HG02943 (cell line): ENCODE measurements around the gene TMIGD2.
"Not testable (repeated sequence)": the region's sequence is repeated elsewhere in the genome, so short reads cannot be mapped to it uniquely, and the experiment has no call there.

Source experiments
- ATAC-seq: cut with Tn5 transposase; IDR thresholded peaks from one replicate; pipeline ENCODE4 v1.9.1; 2021; ENCODE audit warnings: mild to moderate bottlenecking, low read depth, moderate library complexity; ENCODE audit not compliant: unreplicated experiment

Gene TMIGD2

DNA sequence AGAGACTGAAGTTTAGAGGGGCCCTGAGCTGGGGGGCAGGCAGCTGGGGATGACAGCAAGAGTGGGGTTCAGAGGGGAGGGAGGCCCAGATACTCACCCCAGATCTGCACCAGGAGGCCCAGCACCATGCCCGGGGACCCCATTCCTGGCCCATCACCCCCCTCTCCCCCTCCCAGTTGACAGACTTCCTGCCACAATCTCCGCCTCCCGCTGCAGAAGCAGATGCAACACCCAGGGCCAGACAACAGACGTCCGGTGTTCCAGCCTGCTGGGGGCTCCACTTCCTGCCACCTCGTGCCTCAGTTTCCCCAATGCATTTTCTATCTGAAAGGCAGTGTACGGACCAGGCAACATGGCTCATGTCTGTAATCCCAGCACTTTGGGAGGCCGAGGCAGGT lies at the start of gene TMIGD2:
Gene TMIGD2 (minus strand): TSS at position 147 of the 398 bp plus-strand sequence. CDS start 4 bp downstream, at position 143.
- ATAC-seq, result no peak

- no peak for ATAC-seq
These were observed 48.5 kb upstream of the TMIGD2 start for GRCh38 chr19:4350726-4351125.

GRCh38 chr19:4350111-4350510 lies 47.9 kb upstream of the TMIGD2 start:
- ATAC-seq, result no peak

DNA sequence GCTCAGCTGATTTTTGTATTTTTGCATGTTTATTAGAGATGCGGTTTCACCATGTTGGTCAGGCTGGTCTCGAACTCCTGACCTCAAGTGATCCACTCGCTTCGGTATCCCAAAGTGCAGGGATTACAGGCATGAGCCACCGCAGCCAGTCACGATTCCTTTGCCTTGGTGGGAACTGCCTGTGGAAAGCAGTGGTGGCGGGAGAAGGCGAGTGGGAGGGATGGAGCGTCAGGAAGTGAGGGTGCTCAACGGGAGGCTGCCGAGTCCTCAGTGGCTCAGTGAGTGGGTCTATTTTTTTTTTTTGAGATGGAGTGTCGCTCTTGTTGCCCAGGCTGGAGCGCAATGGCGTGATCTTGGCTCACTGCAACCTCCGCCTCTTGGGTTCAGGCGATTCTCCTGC lies 47.0 kb upstream of the TMIGD2 start:
- ATAC-seq, result not testable (repeated sequence)

GRCh38 chr19:4347521-4347920 lies 45.3 kb upstream of the TMIGD2 start:
- no peak for ATAC-seq

GRCh38 chr19:4346020-4346383 lies 43.8 kb upstream of the TMIGD2 start:
- ATAC-seq, result no peak

DNA sequence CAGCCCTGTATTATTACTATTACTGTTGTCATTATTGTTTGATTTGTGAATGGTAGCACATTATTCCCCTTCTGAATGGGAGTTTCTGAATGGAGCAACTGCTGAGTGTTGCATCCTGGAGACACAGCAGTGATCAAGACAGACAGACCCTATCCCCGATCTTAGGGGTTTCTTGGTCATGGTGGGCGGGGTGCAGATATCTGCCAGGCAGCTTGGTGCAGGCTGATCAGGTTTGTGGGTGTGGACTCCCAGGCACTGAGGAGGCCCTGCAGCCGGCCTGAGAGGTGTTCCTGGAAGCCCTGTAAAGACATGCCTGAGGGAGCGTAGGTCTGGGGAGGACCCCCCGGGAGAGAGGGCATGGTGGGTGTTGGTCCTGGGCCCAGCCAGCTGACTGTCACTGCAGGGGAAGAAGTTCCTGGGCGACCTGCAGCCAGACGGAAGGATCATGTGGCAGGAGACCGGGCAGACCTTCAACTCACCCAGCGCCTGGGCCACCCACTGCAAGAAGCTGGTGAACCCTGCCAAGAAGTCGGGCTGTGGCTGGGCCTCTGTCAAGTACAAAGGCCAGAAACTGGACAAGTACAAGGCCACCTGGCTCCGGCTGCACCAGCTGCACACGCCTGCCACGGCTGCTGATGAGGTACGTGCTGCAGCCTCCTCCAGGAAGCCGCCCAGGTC lies 43.3 kb upstream of the TMIGD2 start:
- no peak for ATAC-seq

GRCh38 chr19:4343370-4344307 lies 41.5 kb upstream of the TMIGD2 start, which contains the start of gene MPND:
Gene MPND (plus strand): TSS chr19:4343562. CDS start chr19:4343594, 32 bp downstream.
- peak; percentile 46 for ATAC-seq

DNA sequence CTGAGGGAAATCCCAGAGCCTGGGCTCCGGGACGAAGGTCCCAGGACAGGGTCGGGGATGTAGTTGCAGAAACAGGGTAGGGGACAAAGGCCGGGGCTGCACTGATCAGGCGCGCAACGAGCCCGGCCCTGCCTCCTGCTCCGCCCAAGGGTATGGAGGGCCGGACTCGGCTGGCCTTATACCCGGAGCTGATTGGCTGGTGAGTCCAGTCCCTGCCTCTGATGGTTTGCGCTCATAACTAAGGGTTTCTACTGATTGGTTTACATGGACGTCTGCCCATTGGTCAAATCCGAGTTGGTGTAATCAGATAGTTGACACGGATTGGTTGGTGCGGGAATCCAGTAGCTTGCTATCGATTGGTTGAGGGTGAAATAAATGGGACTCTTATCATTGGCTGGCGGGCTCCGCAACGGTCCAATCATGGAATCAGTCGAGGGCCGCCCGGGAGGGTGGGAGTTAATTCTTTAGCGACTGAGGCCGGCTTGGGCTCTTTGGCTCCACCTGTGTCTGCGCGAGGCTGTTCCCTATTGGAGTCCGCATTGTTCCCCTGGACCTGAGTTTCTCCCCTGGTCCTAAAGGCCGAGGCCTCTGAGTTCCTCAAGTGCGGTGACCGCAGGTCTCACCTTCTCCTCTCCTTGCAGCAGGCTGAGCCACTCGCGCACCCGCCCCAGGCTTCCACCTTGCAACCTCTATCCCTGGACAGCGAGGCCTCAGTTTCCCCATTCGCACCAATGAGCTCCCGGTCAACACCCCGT lies 40.6 kb upstream of the TMIGD2 start:
- ATAC-seq, result peak; percentile 76

GRCh38 chr19:4342314-4342614 lies 40.1 kb upstream of the TMIGD2 start:
- ATAC-seq, result no peak

- no peak for ATAC-seq
These were observed 36.5 kb upstream of the TMIGD2 start, which contains the start of gene STAP2 for GRCh38 chr19:4338441-4339355. Gene STAP2 (minus strand): TSS chr19:4338827. CDS start chr19:4338753, 74 bp downstream.

- no peak for ATAC-seq
These were observed 35.8 kb upstream of the TMIGD2 start for GRCh38 chr19:4337906-4338440.

DNA sequence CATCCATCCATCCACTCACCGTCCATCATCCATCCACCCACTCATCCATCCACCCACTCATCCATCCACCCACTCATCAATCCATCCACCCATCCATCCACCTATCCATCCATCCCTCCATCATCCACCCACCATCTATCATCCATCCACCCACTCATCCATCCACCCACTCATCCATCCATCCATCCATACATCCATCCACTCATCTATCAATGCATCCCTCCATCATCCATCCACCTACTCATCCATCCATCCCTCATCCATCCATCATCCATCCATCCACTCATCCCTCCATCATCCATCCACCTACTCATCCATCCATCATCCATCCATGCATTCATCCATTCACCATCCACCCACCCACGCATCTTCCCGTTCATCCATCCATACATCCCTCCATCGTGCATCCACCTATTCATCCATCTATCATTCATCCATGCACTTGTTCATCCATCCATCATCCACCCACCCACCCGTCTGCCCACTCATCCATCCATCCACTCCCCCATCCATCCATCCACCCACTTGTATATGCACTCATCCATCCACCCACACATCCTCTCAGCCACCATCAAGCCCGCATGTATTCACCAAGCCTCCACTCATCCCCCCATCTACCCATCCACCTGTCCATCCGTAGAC lies 32.9 kb upstream of the TMIGD2 start:
- ATAC-seq, result no peak

- no peak for ATAC-seq
These were observed 27.7 kb upstream of the TMIGD2 start for GRCh38 chr19:4329858-4330257.

GRCh38 chr19:4328991-4329681 lies 26.9 kb upstream of the TMIGD2 start:
- ATAC-seq, result not testable (repeated sequence)

GRCh38 chr19:4328243-4328990 lies 26.2 kb upstream of the TMIGD2 start:
- peak; percentile 55 for ATAC-seq

DNA sequence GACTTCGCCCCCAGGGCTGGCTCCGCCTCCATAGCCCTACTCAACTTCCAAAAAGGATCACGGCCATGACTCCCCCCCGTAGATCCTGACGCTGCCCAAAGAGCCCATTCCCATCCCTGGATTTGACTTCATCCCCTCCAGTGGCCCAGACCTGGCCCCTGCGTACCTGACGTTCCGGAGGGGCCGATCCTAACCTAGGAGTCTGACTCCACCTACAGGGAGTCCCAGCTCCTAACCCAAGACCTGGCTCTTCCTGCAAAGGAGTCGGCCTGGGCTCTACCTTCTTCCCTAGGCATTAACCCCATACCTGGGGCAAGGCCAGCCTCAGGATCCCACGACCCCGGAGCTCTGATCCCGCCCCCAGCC lies 25.7 kb upstream of the TMIGD2 start:
- ATAC-seq, result peak; percentile 19
